Coronary artery (tissue), 2 donors: ENCODE results near the gene SPR.

Experiments used
- DNase-seq: peaks from one replicate; pipeline ENCODE4 v3.0.0-alpha.2; 2017; ENCODE audit warnings: low spot score
- H3K27ac ChIP-seq, 2 donors: fragments of 200-600 bp; sonication (generic); one replicate each; pipeline ENCODE4 v1.5.1; 2016 to 2019
- H3K4me3 ChIP-seq: fragments of 200-600 bp; sonication (generic); 2 replicates; pipeline ENCODE4 v1.5.1; 2016; ENCODE audit warnings: mild to moderate bottlenecking, moderate library complexity
- TF ChIP-seq, protein P1 (sequence below): fragments of 200-600 bp; sonication (generic); IDR thresholded peaks from one replicate; pipeline ENCODE4 v1.5.1; 2019; ENCODE audit warnings: antibody characterized with exemption

SPR gene

DNA sequence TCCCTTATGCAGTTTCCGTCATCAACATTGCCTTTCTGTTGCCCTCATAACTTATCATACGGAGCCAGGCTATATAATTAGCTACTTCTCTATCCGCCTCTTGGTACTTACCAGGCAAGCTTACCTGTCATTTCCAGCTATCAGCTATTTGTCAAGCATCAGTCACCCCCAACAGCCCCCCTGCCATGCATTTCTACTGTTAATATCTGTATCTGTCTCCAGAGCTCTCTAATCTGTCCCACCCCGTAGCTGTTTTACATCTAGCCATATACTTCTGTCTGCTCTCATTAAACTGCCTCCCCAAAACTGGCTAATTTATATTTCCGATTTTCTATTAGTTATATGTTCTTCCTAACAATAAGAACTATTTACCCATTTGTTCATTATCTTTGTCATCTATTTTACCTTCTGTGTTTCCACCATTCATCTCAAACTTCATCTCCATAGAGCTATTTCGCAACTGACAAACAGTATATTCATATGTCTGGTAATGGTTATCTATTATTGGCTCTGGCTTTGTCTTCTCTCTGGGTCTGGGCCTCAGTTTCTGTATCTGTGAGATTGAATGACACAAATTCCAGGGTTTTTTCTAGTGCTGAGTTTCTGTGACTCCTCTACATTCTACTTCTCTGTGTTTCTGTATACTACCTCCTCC, 39.7 kb downstream of the SPR start:
- H3K4me3 ChIP-seq, result no peak overlapping the region
- H3K27ac ChIP-seq, result no peak overlapping the region
- DNase-seq, result no peak
- TF ChIP-seq, protein P1, sequence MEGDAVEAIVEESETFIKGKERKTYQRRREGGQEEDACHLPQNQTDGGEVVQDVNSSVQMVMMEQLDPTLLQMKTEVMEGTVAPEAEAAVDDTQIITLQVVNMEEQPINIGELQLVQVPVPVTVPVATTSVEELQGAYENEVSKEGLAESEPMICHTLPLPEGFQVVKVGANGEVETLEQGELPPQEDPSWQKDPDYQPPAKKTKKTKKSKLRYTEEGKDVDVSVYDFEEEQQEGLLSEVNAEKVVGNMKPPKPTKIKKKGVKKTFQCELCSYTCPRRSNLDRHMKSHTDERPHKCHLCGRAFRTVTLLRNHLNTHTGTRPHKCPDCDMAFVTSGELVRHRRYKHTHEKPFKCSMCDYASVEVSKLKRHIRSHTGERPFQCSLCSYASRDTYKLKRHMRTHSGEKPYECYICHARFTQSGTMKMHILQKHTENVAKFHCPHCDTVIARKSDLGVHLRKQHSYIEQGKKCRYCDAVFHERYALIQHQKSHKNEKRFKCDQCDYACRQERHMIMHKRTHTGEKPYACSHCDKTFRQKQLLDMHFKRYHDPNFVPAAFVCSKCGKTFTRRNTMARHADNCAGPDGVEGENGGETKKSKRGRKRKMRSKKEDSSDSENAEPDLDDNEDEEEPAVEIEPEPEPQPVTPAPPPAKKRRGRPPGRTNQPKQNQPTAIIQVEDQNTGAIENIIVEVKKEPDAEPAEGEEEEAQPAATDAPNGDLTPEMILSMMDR, result no peak

DNA sequence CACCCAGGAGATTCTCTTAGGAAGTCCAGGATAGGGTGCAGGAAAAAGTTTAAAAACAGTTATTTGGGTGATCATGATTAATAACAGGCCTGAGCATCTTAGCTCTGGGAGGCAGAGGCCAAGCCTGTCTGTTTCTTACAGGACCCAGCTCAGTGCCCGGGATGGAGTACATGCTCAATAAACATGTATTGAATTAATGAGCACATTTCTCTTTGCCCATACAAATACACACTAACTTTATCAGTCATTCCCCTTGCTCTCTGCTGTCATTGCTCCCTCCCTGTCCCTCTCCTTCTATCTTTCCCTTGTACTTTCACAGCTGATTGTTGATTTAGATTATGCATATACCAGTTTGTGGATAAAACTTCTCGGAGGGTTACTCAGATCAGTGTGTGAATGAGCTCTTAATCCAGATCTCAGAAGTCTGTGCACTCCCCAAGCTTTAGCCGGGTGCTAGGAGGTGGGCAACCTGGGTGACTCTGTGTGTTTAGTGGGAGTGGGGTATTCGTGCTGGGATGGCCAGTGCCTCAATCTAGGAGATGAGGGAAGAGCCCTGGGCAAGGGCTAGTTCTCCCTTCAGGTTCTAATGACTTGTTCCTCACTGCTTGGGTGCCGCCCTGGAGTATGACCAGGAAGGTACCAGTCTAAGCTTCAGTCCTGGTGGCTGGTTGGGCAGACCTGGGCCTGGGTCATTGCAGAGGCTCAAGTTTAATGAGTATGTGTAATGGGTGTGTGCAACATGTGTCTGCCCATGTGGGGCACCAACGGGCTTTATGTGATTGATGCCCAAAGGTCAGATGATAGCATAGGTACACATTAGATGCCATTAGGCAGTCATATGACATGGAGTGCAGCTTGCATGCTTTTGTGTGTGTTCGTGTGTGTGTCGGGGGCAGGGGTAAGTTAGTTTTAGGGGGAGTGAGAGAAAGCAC, 40.7 kb downstream of the SPR start:
- H3K27ac ChIP-seq, result no peak overlapping the region
- H3K4me3 ChIP-seq, result no peak overlapping the region
- DNase-seq, result no peak
- TF ChIP-seq, protein P1, result no peak

DNA sequence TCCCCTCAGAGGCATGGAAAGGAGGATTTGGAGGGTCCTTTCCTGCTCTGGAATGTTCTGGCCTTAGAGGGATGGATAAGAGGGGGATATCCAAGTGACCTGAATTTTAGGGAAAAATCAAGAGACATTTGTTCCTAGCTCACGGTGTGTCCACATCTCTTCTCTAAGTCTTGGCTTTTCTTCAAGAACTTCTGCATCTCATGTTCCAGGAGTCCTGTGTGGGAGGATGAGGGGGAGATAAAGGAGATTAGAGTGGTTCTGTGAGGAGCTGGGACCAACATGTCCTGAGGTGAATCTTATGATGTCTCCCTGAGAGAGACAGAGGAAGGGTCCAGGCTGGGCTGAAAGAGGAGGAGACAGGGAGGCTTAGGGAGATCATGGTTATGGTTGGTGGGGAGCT, 41.8 kb downstream of the SPR start:
- H3K27ac ChIP-seq, result no peak overlapping the region
- H3K4me3 ChIP-seq, result no peak overlapping the region
- TF ChIP-seq, protein P1, result no peak
- no peak for DNase-seq

DNA sequence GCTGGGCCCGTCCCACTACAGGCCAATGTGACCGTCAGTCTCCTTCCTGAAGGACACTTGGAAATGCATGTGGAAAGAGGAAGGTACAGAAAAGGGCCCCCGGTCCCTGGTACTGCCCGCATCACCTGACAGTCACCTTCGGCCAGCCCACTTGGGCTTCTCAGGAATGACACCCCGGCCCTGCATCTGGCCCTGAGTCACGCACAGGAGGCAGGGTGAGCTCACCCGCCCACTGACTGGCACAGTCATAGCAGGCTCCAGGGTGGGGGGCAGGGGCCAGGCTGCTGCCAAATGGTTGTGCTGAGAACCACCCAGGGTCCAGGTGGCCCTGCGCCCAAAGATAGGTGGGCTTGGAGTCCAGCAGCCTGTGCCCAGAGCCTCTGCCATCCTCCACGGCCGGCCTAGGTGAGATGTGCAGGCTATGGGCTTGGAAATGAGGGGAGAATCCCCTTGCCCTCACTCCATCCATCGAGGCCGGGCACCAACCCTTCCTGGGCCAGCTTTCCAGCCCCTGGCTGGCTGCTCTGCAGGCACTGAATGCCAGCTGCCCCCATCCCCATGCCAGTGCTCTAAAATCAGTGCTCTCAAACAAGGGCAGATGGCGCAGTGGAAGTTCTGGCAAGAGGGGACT, 44.2 kb downstream of the SPR start:
- Histone ChIP-seq H3K27ac (no peak overlapping the region), H3K4me3 (no peak overlapping the region)
- TF ChIP-seq, protein P1, result no peak
- DNase-seq, result no peak

DNA sequence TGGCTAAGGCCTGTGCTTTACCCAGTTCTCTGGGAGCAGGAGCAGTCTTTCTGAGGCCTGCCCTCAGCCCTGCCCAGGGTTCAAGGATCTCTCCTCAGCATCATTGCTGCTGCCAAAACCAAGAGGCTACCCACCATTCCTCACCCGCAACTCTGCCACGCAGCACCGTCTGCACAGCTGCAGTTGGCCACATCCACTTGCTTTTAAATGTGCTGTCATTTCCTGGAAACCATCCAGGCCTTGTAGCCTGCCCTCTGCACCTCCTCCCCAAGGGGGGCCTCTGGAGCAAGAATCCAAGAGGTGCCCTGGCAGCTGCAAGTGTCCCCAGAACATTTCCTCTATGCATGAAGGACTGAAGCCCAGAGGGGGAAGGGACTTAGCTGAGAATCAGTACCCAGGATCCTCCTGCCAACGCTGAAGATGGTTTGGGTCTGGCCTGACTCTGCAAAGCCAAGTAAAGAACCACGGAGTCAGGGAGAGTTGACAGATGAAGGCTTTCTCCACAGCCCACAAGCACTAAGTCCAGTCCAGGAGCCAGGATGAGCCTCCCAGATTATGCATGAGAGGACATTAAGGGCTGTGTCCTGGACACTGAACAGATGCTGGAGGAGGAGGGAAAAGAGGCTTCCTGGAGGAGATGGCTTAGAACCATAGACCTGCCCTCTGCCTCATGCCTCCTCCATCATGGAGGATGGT, 45.0 kb downstream of the SPR start:
- TF ChIP-seq, protein P1, result no peak
- Histone ChIP-seq H3K4me3 (no peak overlapping the region), H3K27ac (no peak overlapping the region)
- no peak for DNase-seq

DNA sequence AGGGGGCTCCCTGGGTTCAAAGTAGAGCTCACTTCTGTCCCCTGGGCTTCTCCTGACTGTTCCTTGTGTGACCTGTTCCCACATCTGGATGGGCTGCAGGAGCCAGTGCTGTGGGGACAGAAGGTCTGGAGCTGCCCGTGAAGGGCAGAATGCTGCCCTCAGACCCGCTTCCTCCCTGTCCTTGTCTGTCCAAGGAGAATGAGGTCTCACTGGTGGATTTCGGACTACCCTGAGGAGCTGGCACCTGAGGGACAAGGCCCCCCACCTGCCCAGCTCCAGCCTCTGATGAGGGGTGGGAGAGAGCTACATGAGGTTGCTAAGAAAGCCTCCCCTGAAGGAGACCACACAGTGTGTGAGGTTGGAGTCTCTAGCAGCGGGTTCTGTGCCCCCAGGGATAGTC, 45.6 kb downstream of the SPR start:
- no peak for DNase-seq
- H3K27ac ChIP-seq, result no peak overlapping the region
- TF ChIP-seq, protein P1, result no peak
- H3K4me3 ChIP-seq, result no peak overlapping the region
